Measurements from ENCODE around the gene MED13.

DNA sequence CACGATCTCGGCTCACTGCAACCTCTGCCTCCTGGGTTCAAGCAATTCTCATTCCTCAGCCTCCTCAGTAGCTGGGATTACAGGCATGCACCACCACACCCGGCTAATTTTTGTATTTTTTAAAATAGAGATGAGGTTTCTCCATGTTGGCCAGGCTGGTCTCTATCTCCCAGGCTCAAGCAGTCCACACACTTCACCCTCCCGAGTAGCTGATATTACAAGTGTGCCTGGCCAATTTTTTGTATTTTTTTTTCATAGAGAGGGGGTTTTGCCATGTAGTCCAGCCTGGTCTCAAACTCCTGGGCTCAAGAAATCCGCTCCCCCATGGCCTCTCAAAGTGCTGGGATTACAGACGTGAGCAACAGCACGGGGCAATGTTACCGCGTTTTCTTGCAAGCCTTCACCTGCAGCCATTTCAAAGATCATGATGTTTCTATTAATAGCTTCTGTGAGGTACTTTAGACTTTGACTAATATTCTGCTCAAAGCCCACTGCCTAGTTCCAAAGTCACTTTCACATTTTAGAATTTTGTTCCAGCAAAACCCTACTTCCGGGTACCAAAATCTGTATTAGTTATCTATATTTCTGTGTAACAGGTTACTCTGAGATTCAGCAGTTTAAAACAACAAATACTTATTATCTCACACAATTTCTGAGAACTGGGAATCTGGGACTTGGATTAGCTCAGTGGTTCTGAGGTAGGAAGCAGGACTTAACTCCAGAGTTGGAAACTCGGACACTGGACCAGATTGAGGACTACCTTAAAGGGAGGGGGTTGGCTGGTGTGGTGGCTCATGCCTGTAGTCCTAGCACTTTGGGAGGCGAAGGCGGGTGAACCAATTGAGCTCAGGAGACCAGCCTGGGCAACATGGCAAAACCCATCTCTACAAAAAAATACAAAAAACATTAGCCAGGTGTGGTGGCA lies 12.0 kb upstream of the MED13 start:
- TF ChIP-seq, protein P1, sequence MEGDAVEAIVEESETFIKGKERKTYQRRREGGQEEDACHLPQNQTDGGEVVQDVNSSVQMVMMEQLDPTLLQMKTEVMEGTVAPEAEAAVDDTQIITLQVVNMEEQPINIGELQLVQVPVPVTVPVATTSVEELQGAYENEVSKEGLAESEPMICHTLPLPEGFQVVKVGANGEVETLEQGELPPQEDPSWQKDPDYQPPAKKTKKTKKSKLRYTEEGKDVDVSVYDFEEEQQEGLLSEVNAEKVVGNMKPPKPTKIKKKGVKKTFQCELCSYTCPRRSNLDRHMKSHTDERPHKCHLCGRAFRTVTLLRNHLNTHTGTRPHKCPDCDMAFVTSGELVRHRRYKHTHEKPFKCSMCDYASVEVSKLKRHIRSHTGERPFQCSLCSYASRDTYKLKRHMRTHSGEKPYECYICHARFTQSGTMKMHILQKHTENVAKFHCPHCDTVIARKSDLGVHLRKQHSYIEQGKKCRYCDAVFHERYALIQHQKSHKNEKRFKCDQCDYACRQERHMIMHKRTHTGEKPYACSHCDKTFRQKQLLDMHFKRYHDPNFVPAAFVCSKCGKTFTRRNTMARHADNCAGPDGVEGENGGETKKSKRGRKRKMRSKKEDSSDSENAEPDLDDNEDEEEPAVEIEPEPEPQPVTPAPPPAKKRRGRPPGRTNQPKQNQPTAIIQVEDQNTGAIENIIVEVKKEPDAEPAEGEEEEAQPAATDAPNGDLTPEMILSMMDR (conservative IDR thresholded peaks at IDR 0.05 in 1 of 2, IDR thresholded peaks at IDR 0.05 in 1 of 2; ENCODE audit: low read depth in 1 of 2, low read length in 2 of 2), result no peak
- TF ChIP-seq EZH2 (IDR thresholded peaks at IDR 0.05; ENCODE audit: low read length, missing control alignments), result no peak

Data from fibroblast of lung (primary cell).